ENCODE results near the gene SIGLEC9. TPM values are rescaled to one million over a fixed set of nuclear protein-coding genes. Genes with fewer than 3 reads are reported as not detected.

SIGLEC9 gene
- total and polyA plus RNA-seq, 2 experiments from 2014 or later = not detected

GRCh38 chr19:51158474-51159129 is 33.9 kb downstream of the SIGLEC9 start:
- 28 to 32% methylated on average over 7 of the region's 7 CpGs for WGBS, 2 experiments (ENCODE audit: low coverage in 1 of 2, low lambda C conversion rate in 2 of 2, missing lambda C conversion rate in 2 of 2)
- H3K79me2 ChIP-seq (ENCODE audit: insufficient read depth) = no peaks in the 10 kb centered on the region
- DNase-seq = peak; percentile 46
- H3F3A ChIP-seq (ENCODE audit: insufficient read depth) = no peaks in the 10 kb centered on the region
- no peak overlapping the region for H3K9ac ChIP-seq
- H3K4me3 ChIP-seq = no peak overlapping the region
- H4K20me1 ChIP-seq (ENCODE audit: insufficient read depth) = no peaks in the 10 kb centered on the region
- no peak overlapping the region for H3K4me2 ChIP-seq (ENCODE audit: unreplicated experiment)
- TF ChIP-seq EZH2 (IDR thresholded peaks at IDR 0.05; ENCODE audit: insufficient read depth, poor library complexity, severe bottlenecking) (no peak), EZH2phosphoT487 (IDR thresholded peaks at IDR 0.05; ENCODE audit: insufficient read depth, low read depth) (no peak)
- no peaks in the 10 kb centered on the region for H3K4me1 ChIP-seq (ENCODE audit: insufficient read depth)
- no peak overlapping the region for H3K27ac ChIP-seq
- H3K9me2 ChIP-seq (ENCODE audit: insufficient read depth) = no peaks in the 10 kb centered on the region
- H3K27me3 ChIP-seq (replicated peaks; ENCODE audit: insufficient read depth) = peaks cover 5% of the 10 kb centered on the region; the same call in 1 of the 2 replicates
- H2AFZ ChIP-seq = no peak overlapping the region
- no peaks in the 10 kb centered on the region for H3K9me3 ChIP-seq (ENCODE audit: low read depth)
- H3K36me3 ChIP-seq (ENCODE audit: low read depth) = no peaks in the 10 kb centered on the region
- in situ Hi-C loops (cut with MboI) = no loop called here

GRCh38 chr19:51159656-51160055 is 35.0 kb downstream of the SIGLEC9 start:
- no peak overlapping the region for H2AFZ ChIP-seq
- no peak overlapping the region for H3K9ac ChIP-seq
- no peak for DNase-seq
- H3K4me2 ChIP-seq (ENCODE audit: unreplicated experiment) = no peak overlapping the region
- in situ Hi-C loops (cut with MboI) = no loop called here
- H3F3A ChIP-seq (ENCODE audit: insufficient read depth) = no peaks in the 10 kb centered on the region
- no peaks in the 10 kb centered on the region for H4K20me1 ChIP-seq (ENCODE audit: insufficient read depth)
- no peaks in the 10 kb centered on the region for H3K4me1 ChIP-seq (ENCODE audit: insufficient read depth)
- H3K9me3 ChIP-seq (ENCODE audit: low read depth) = no peaks in the 10 kb centered on the region
- no peak overlapping the region for H3K4me3 ChIP-seq
- H3K79me2 ChIP-seq (ENCODE audit: insufficient read depth) = no peaks in the 10 kb centered on the region
- TF ChIP-seq EZH2phosphoT487 (IDR thresholded peaks at IDR 0.05; ENCODE audit: insufficient read depth, low read depth) (no peak), EZH2 (IDR thresholded peaks at IDR 0.05; ENCODE audit: insufficient read depth, poor library complexity, severe bottlenecking) (no peak)
- no peaks in the 10 kb centered on the region for H3K9me2 ChIP-seq (ENCODE audit: insufficient read depth)
- H3K36me3 ChIP-seq (ENCODE audit: low read depth) = no peaks in the 10 kb centered on the region
- peaks cover 11% of the 10 kb centered on the region; the same call in 1 of the 2 replicates for H3K27me3 ChIP-seq (replicated peaks; ENCODE audit: insufficient read depth)
- H3K27ac ChIP-seq = no peak overlapping the region
- 62 to 69% methylated on average over 4 of the region's 4 CpGs for WGBS, 2 experiments (ENCODE audit: low coverage in 1 of 2, low lambda C conversion rate in 2 of 2, missing lambda C conversion rate in 2 of 2)

GRCh38 chr19:51161266-51161665 is 36.6 kb downstream of the SIGLEC9 start:
- WGBS, 2 experiments (ENCODE audit: low coverage in 1 of 2, low lambda C conversion rate in 2 of 2, missing lambda C conversion rate in 2 of 2) = 28 to 54% methylated on average over 1 of the region's 1 CpG
- Histone ChIP-seq H3K4me1 (ENCODE audit: insufficient read depth) (no peaks in the 10 kb centered on the region), H3K9ac (no peak overlapping the region), H3K36me3 (ENCODE audit: low read depth) (no peaks in the 10 kb centered on the region), H2AFZ (no peak overlapping the region), H3K4me2 (ENCODE audit: unreplicated experiment) (no peak overlapping the region), H3K27ac (no peak overlapping the region), H3K9me2 (ENCODE audit: insufficient read depth) (no peaks in the 10 kb centered on the region), H4K20me1 (ENCODE audit: insufficient read depth) (no peaks in the 10 kb centered on the region), H3K79me2 (ENCODE audit: insufficient read depth) (no peaks in the 10 kb centered on the region), H3F3A (ENCODE audit: insufficient read depth) (no peaks in the 10 kb centered on the region), H3K9me3 (ENCODE audit: low read depth) (no peaks in the 10 kb centered on the region), H3K4me3 (no peak overlapping the region), H3K27me3 (replicated peaks; ENCODE audit: insufficient read depth) (peaks cover 13% of the 10 kb centered on the region)
- TF ChIP-seq EZH2 (IDR thresholded peaks at IDR 0.05; ENCODE audit: insufficient read depth, poor library complexity, severe bottlenecking) (no peak), EZH2phosphoT487 (IDR thresholded peaks at IDR 0.05; ENCODE audit: insufficient read depth, low read depth) (no peak)
- no peak for DNase-seq
- in situ Hi-C loops (cut with MboI) = no loop called here

- WGBS, 2 experiments (ENCODE audit: low coverage in 1 of 2, low lambda C conversion rate in 2 of 2, missing lambda C conversion rate in 2 of 2) = 31 to 36% methylated on average over 4 of the region's 4 CpGs
These were observed 37.3 kb downstream of the SIGLEC9 start for GRCh38 chr19:51161867-51162496.

More at GRCh38 chr19:51161867-51162496, 37.3 kb downstream of the SIGLEC9 start:
- no peak overlapping the region for H3K9ac ChIP-seq
- no peak overlapping the region for H2AFZ ChIP-seq
- in situ Hi-C loops (cut with MboI) = no loop called here
- no peaks in the 10 kb centered on the region for H3K4me1 ChIP-seq (ENCODE audit: insufficient read depth)
- no peaks in the 10 kb centered on the region for H3K9me2 ChIP-seq (ENCODE audit: insufficient read depth)
- peaks cover 13% of the 10 kb centered on the region for H3K27me3 ChIP-seq (replicated peaks; ENCODE audit: insufficient read depth)
- H4K20me1 ChIP-seq (ENCODE audit: insufficient read depth) = no peaks in the 10 kb centered on the region
- H3K36me3 ChIP-seq (ENCODE audit: low read depth) = no peaks in the 10 kb centered on the region
- no peak for DNase-seq
- no peak overlapping the region for H3K4me2 ChIP-seq (ENCODE audit: unreplicated experiment)
- H3K79me2 ChIP-seq (ENCODE audit: insufficient read depth) = no peaks in the 10 kb centered on the region
- no peaks in the 10 kb centered on the region for H3K9me3 ChIP-seq (ENCODE audit: low read depth)
- H3F3A ChIP-seq (ENCODE audit: insufficient read depth) = no peaks in the 10 kb centered on the region
- no peak overlapping the region for H3K27ac ChIP-seq
- H3K4me3 ChIP-seq = no peak overlapping the region
- TF ChIP-seq EZH2 (IDR thresholded peaks at IDR 0.05; ENCODE audit: insufficient read depth, poor library complexity, severe bottlenecking) (no peak), EZH2phosphoT487 (IDR thresholded peaks at IDR 0.05; ENCODE audit: insufficient read depth, low read depth) (no peak)

All from GM23248 (cell line).